Muscle layer of colon (tissue), 2 donors: Measurements from ENCODE around the gene PPP1R2B.

Experiments used
- H3K27ac ChIP-seq: one replicate; pipeline ENCODE4 v1.7.0; 2013; ENCODE audit warnings: low read depth, mild to moderate bottlenecking, low read length, moderate library complexity
- H3K27me3 ChIP-seq, 2 donors: one replicate each; pipeline ENCODE4 v1.7.0; 2013; ENCODE audit warnings: low read length in 2 of 2, mild to moderate bottlenecking in 2 of 2; ENCODE audit not compliant: insufficient read depth in 2 of 2, control insufficient read depth in 1 of 2
- H3K36me3 ChIP-seq: one replicate; pipeline ENCODE4 v1.7.0; 2013; ENCODE audit warnings: mild to moderate bottlenecking, low read length; ENCODE audit not compliant: insufficient read depth
- H3K4me1 ChIP-seq: one replicate; pipeline ENCODE4 v1.7.0; 2013; ENCODE audit warnings: mild to moderate bottlenecking, low read length; ENCODE audit not compliant: insufficient read depth
- H3K4me3 ChIP-seq, 2 donors: one replicate each; pipeline ENCODE4 v1.7.0; 2013; ENCODE audit warnings: low read length in 2 of 2, low read depth in 1 of 2, mild to moderate bottlenecking in 1 of 2, moderate library complexity in 1 of 2
- H3K9ac ChIP-seq: one replicate; pipeline ENCODE4 v1.7.0; 2013; ENCODE audit warnings: low read length
- H3K9me3 ChIP-seq: one replicate; pipeline ENCODE4 v1.7.0; 2013; ENCODE audit warnings: mild to moderate bottlenecking, low read length
- donor health status: abdominal sarcoma.
- donor health status: Adenocarcinoma of cecum.

The PPP1R2B gene

DNA sequence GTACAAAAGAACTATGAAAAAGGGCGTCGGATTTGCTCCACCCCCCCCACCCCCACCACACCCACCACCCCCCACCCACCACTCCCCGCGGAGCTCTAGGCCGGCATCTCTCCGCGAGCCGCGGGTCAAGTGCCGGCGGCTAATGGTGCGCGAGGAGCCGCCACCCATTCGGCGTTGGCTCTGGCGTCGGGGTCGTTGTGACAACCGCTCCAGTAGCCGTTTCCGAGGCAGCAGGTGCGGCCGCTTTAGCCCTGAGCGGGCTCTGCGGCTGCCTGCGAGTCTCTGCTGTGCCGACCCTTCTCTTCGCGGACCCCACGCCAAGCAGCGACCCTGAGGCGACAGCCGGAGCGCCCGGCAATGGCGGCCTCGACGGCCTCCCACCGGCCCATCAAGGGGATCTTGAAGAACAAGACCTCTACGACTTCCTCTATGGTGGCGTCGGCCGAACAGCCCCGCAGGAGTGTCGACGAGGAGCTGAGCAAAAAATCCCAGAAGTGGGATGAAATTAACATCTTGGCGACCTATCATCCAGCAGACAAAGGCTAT lies at the start of gene PPP1R2B:
Gene PPP1R2B (plus strand): TSS at position 90 of the 546 bp plus-strand sequence. CDS start 268 bp downstream, at position 358.
- Histone ChIP-seq H3K4me1 (no peaks in the 10 kb centered on the region), H3K4me3 (no peak within 1 kb of the TSS), H3K36me3 (no peaks in the 10 kb centered on the region), H3K9me3 (no peaks in the 10 kb centered on the region), H3K27me3 (no peaks in the 10 kb centered on the region), H3K9ac (no peak within 1 kb of the TSS), H3K27ac (no peak within 1 kb of the TSS)

DNA sequence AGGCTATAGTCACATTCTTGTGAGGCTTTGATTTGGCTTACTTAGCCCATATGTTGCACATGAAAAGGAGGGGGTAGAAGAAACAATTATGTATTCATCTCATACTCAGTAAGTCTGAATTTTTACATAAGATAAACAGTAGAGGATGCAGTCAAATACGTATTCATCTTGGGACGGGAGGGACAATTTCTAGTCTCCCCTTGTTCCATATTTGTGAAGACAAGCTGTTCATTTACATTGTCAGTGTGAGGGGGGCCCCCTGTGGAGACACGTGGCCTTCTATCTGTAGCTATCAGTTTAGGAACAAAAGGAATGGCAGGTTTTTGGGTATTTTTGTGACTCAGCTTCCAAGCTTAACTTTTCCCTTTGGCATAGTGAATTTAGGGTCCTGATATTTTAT lies 49.2 kb upstream of the PPP1R2B start:
- no peak overlapping the region for H3K9ac ChIP-seq
- no peak overlapping the region for H3K4me3 ChIP-seq
- no peaks in the 10 kb centered on the region for H3K4me1 ChIP-seq
- no peaks in the 10 kb centered on the region for H3K36me3 ChIP-seq
- no peak overlapping the region for H3K27ac ChIP-seq
- no peaks in the 10 kb centered on the region for H3K27me3 ChIP-seq
- H3K9me3 ChIP-seq: no peaks in the 10 kb centered on the region

DNA sequence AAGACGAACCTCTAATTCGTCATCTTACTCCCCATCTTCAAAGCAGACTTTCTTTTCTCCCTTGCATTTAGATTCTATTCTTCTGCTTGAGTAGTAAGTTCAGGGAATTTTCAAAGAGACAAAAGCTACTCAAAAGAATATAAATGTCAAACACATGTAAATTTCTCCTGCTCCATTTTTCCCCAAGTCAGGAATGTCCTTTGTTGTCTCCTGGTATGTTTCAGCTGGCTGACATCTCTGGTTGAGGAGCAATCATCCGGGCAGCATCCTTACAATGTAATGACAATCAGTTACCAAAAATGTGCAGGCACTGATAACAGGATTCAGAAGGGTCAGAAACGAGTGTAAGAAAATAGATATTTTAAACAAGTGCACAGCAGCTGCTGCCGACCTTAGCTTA lies 47.6 kb upstream of the PPP1R2B start:
- H3K27me3 ChIP-seq: no peaks in the 10 kb centered on the region
- no peak overlapping the region for H3K9ac ChIP-seq
- H3K4me3 ChIP-seq: no peak overlapping the region
- H3K27ac ChIP-seq: no peak overlapping the region
- no peaks in the 10 kb centered on the region for H3K9me3 ChIP-seq
- no peaks in the 10 kb centered on the region for H3K4me1 ChIP-seq
- no peaks in the 10 kb centered on the region for H3K36me3 ChIP-seq

DNA sequence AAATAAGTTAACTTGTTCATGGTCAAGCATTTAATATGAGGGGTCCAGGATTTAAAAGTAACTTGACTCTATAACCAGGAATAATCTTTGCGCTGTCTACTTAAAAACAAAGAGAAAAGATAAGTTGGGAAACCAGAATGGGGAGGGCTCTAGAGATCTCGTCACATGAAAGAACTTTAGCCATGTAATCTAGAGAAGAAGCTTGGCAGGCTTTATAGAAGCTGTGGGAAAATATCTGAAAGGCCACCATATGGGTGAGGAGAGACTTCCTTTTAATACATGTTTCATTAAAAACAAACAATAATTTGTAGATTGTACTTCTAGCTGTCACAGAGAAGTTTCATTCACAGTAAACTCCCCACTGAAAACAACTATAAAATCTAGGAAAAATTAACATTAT lies 46.7 kb upstream of the PPP1R2B start:
- Histone ChIP-seq H3K36me3 (no peaks in the 10 kb centered on the region), H3K27me3 (no peaks in the 10 kb centered on the region), H3K4me3 (no peak overlapping the region), H3K4me1 (no peaks in the 10 kb centered on the region), H3K9me3 (no peaks in the 10 kb centered on the region), H3K9ac (no peak overlapping the region), H3K27ac (no peak overlapping the region)

DNA sequence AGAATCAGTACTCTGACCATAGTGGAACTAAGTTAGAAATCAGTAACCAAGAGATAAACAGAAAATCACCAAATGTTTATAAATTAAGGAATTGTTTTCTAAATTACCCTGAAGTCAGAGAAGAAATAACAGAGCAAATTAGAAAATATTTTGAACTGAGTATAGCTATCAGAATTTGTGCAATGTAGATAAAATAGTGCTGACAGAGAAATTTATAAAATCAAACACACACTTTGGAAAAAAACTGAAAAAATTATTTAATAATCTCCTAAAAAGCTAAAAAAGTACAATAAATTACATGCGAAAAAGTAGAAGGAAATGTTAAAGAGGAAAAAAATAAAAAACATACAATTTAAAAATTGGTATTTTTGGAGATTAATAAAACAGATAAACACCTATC lies 37.1 kb upstream of the PPP1R2B start:
- Histone ChIP-seq H3K4me1 (no peaks in the 10 kb centered on the region), H3K27ac (no peak overlapping the region), H3K36me3 (no peaks in the 10 kb centered on the region), H3K9me3 (no peaks in the 10 kb centered on the region), H3K9ac (no peak overlapping the region), H3K27me3 (no peaks in the 10 kb centered on the region), H3K4me3 (no peak overlapping the region)

DNA sequence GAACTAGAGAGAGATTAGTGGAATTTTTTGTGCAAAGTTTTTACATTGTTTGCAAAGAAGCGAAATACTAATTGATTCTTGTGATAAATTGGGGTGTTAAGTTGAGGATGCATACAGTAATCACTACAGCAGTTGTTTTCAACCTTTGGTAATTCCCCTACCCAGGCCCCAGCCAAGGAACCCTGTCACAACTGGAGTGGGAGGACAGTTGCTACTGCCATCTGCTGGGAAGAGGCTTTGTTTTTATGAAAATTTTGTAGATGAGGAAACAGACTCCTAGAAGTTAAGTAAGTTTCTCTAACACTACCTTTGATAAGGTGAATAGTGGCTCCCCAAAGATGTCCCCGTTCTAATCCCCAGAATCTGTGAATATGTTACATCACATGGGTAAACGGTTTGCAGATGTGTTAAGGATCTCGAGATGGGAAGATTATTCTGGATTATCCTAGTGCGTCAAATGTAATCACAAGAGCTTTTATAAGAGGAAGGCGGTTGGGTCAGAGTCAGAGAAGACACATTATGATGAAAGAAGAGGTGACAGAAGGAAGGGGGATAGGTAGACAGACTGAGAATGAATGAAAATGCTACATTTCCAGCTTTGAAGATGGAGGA lies 34.0 kb upstream of the PPP1R2B start:
- H3K9ac ChIP-seq: no peak overlapping the region
- H3K36me3 ChIP-seq: no peaks in the 10 kb centered on the region
- no peaks in the 10 kb centered on the region for H3K4me1 ChIP-seq
- H3K9me3 ChIP-seq: no peaks in the 10 kb centered on the region
- no peak overlapping the region for H3K27ac ChIP-seq
- H3K4me3 ChIP-seq: no peak overlapping the region
- no peaks in the 10 kb centered on the region for H3K27me3 ChIP-seq

DNA sequence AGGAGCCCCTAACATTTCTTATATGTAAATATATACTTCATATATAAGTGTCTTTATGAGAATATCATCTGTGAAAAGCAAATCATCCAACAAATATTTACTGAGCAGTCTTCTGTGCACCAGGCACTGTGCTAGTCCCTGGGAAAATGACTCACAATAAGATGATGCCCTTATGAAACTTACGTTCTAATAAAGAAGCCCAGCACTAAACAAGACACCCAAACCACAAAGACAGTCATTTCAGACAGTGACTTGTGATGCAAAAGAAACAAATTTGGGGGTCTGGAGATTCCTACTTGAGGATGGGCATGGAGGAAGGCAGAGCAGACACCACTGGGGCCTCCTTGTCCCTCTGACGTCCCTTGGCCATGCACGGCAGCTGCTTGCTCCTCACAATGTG lies 30.6 kb upstream of the PPP1R2B start:
- Histone ChIP-seq H3K36me3 (no peaks in the 10 kb centered on the region), H3K9ac (no peak overlapping the region), H3K27ac (no peak overlapping the region), H3K4me1 (no peaks in the 10 kb centered on the region), H3K4me3 (no peak overlapping the region), H3K27me3 (no peaks in the 10 kb centered on the region), H3K9me3 (no peaks in the 10 kb centered on the region)

DNA sequence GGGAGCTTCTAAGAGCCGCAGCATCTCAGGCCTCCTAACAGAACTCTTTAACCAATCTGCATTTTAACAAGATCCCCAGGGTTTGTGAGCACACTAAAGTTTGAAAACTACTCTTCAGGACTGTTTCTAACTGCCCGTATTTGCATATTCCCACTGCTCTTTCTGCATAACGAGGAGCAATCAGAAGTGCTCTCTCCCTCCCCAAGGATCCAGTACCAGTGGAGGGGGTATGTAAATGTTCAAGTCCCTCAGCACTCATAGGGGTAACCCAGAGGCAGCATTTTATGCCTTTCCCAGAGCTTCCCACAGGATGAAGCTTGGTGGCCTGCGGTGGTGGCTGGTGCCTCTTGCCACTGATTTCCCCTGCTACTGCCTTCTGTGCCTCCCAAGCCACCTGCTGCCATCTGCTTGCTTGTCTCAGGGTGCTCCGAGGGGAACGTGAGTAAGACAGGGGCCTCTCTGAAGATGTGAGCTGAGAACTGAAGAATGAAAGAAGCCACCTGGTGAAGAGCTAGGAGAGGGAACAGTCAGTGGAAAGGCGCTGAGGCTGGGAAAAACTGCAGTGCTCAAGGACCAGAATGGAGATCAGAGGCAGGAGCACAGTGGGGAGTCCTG lies 30.0 kb upstream of the PPP1R2B start:
- Histone ChIP-seq H3K27me3 (no peaks in the 10 kb centered on the region), H3K36me3 (no peaks in the 10 kb centered on the region), H3K9ac (no peak overlapping the region), H3K9me3 (no peaks in the 10 kb centered on the region), H3K4me1 (no peaks in the 10 kb centered on the region), H3K27ac (no peak overlapping the region), H3K4me3 (no peak overlapping the region)

DNA sequence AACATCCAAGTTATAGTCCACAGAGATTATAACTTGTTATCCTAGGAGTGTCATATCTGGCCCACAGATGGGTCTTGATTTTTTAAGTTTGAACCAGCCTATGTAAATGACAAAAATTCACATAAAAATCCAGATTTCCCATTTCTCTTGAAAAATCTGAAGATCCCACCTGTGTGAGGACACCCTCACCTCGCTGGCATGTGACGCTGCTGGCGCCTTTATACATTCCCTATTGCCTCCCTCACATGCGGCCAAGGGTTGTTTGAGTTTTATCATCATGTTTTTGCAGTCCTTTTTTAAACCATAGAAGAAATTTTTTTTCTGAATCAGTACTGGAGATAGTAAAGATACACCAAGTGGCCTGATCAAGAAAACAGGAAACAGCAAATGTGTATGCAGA lies 25.9 kb upstream of the PPP1R2B start:
- Histone ChIP-seq H3K4me3 (no peak overlapping the region), H3K9ac (no peak overlapping the region), H3K27ac (no peak overlapping the region), H3K4me1 (no peaks in the 10 kb centered on the region), H3K36me3 (no peaks in the 10 kb centered on the region), H3K9me3 (no peaks in the 10 kb centered on the region), H3K27me3 (no peaks in the 10 kb centered on the region)

DNA sequence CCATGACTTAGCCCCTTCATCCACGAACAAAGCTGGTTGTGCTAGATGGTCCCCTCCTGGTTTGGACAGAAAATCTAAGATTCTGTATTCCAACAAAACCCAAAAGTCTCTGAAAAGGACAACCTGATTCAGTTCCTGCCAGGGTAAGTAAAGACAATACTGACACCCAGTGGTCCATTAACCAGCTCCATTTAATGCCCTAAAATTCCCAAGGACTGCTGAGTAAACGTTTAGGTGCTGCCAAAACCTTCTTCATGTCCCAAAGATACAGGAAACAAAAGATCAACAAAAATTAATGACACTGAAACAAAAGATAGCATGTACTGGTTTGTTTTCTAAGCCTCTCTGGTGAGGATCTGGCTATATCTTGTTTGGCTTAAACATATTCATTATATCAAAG lies 25.3 kb upstream of the PPP1R2B start:
- Histone ChIP-seq H3K4me3 (no peak overlapping the region), H3K27me3 (no peaks in the 10 kb centered on the region), H3K36me3 (no peaks in the 10 kb centered on the region), H3K9me3 (no peaks in the 10 kb centered on the region), H3K27ac (no peak overlapping the region), H3K4me1 (no peaks in the 10 kb centered on the region), H3K9ac (no peak overlapping the region)

DNA sequence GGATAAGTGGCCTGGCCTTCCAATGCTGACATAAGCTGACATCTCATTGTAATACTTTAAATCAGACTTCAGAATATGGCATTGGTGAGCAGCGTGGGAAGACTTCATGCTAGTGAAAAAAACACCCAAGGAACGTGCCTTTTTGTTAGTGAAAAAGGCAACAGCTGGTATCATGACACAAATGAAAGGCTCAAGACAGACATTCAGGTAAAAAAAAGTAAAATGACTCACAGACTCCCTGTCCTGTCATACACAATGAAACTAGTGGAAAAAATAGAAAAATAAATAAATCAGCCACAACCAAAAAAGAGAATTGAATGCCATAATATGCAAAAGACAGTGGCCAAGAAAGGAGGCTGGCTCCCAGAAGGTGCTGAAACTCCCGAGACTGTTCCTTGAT lies 24.4 kb upstream of the PPP1R2B start:
- Histone ChIP-seq H3K9ac (no peak overlapping the region), H3K4me1 (no peaks in the 10 kb centered on the region), H3K36me3 (no peaks in the 10 kb centered on the region), H3K4me3 (no peak overlapping the region), H3K9me3 (no peaks in the 10 kb centered on the region), H3K27ac (no peak overlapping the region), H3K27me3 (no peaks in the 10 kb centered on the region)

DNA sequence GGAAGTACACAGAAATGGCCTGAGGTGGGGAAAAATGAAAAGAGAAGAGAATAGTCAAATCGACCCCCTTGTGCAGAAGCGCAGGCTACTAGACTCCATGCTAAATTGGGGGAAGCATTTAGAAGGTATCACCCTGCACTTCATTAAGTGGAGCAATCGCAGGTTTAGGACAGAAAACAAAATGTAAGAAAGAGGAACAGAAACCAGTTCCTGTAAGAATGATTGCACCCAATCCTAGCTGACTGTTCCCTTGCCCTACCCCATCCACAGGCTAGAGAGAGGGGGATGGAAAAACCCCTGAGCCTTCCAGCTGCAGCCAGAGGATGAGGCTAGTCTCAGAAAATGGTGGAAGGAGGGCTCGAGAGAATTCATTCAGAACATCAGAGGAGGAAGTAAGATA lies 23.9 kb upstream of the PPP1R2B start:
- Histone ChIP-seq H3K4me3 (no peak overlapping the region), H3K9me3 (no peaks in the 10 kb centered on the region), H3K9ac (no peak overlapping the region), H3K4me1 (no peaks in the 10 kb centered on the region), H3K27me3 (no peaks in the 10 kb centered on the region), H3K36me3 (no peaks in the 10 kb centered on the region), H3K27ac (no peak overlapping the region)
